Liver (tissue), 3 donors: ENCODE data around the gene PEX14.

Source experiments
- RAD21 ChIP-seq, 2 donors: IDR thresholded peaks; 2 replicates each; pipeline ENCODE4 v1.6.1; 2016; ENCODE audit warnings: antibody characterized with exemption in 2 of 2, mild to moderate bottlenecking in 2 of 2
- RXRA ChIP-seq, 2 donors: IDR thresholded peaks; 2 replicates each; pipeline ENCODE4 v1.6.1; 2017 to 2018; ENCODE audit warnings: antibody characterized with exemption in 2 of 2, mild to moderate bottlenecking in 1 of 2
- TAF1 ChIP-seq: conservative IDR thresholded peaks from 2 replicates; pipeline ENCODE4 v1.6.1; 2016; ENCODE audit warnings: antibody characterized with exemption, mild to moderate bottlenecking
- TF ChIP-seq, protein P1 (sequence below): fragments of 150-350 bp; IDR thresholded peaks from 2 replicates; pipeline ENCODE4 v1.5.1; 2017; ENCODE audit warnings: improper control_type of control experiment, low read depth, low read length; ENCODE audit not compliant: missing input control
- donor health status: healthy.
- donor health status: healthy.

- TF ChIP-seq RXRA (IDR thresholded peaks at IDR 0.05) (no peak), RAD21 (IDR thresholded peaks at IDR 0.05) (no peak), TAF1 (no peak)
- TF ChIP-seq, protein P1, sequence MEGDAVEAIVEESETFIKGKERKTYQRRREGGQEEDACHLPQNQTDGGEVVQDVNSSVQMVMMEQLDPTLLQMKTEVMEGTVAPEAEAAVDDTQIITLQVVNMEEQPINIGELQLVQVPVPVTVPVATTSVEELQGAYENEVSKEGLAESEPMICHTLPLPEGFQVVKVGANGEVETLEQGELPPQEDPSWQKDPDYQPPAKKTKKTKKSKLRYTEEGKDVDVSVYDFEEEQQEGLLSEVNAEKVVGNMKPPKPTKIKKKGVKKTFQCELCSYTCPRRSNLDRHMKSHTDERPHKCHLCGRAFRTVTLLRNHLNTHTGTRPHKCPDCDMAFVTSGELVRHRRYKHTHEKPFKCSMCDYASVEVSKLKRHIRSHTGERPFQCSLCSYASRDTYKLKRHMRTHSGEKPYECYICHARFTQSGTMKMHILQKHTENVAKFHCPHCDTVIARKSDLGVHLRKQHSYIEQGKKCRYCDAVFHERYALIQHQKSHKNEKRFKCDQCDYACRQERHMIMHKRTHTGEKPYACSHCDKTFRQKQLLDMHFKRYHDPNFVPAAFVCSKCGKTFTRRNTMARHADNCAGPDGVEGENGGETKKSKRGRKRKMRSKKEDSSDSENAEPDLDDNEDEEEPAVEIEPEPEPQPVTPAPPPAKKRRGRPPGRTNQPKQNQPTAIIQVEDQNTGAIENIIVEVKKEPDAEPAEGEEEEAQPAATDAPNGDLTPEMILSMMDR: no peak
These were observed 155.2 kb downstream of the PEX14 start for GRCh38 chr1:10629816-10630571.
